OCI-LY7 (cell line): ENCODE data around the gene HCAR1. TPM values are rescaled to one million over a fixed set of nuclear protein-coding genes. Genes with fewer than 3 reads are reported as not detected.

Experiments
- BruUV-seq: library from RNA; stranded (reverse); fragments of 400-500 nt; replicated peaks from 2 replicates; lab custom pipeline; 2021; lab: Mats Ljungman, UMichigan
- CTCF ChIA-PET: fragments of 300-600 bp; sonication (Branson Sonifier 250); formaldehyde crosslinking; loops from one replicate; lab custom pipeline; 2022; ENCODE audit warnings: antibody characterized with exemption; ENCODE audit not compliant: unreplicated experiment; lab: Charles Lee
- POLR2A ChIA-PET: fragments of 300-600 bp; sonication (Branson Sonifier 250); formaldehyde crosslinking; loops from one replicate; lab custom pipeline; 2022; ENCODE audit warnings: antibody characterized with exemption; lab: Charles Lee
- DNase-seq: peaks from one replicate; pipeline ENCODE4 v3.0.0-alpha.2; 2015; ENCODE audit warnings: low spot score
- H2AFZ ChIP-seq: fragments of 200-600 bp; sonication (generic), shearing (Covaris generic); 2 replicates; pipeline ENCODE4 v1.6.1; 2014; ENCODE audit warnings: mild to moderate bottlenecking, antibody characterized with exemption, low read length, moderate library complexity
- H3K27ac ChIP-seq: fragments of 200-600 bp; sonication (generic); 2 replicates; pipeline ENCODE4 v1.5.1; 2014; ENCODE audit warnings: mixed run types, low read depth, mild to moderate bottlenecking, moderate library complexity, low read length, inconsistent platforms; ENCODE audit not compliant: poor library complexity, severe bottlenecking
- H3K36me3 ChIP-seq: fragments of 200-600 bp; sonication (generic); 2 replicates; pipeline ENCODE4 v1.6.1; 2014; ENCODE audit warnings: mild to moderate bottlenecking, antibody characterized with exemption, low read length, moderate library complexity, mixed read lengths; ENCODE audit not compliant: insufficient read depth
- H3K4me1 ChIP-seq: fragments of 200-600 bp; sonication (generic); 2 replicates; pipeline ENCODE4 v1.5.1; 2014; ENCODE audit warnings: mild to moderate bottlenecking, low read length; ENCODE audit not compliant: insufficient read depth, poor library complexity, severe bottlenecking
- H3K4me2 ChIP-seq: fragments of 200-600 bp; sonication (generic); 2 replicates; pipeline ENCODE4 v1.6.1; 2014; ENCODE audit warnings: mild to moderate bottlenecking, low read length
- H3K4me3 ChIP-seq: fragments of 200-600 bp; sonication (generic); 2 replicates; pipeline ENCODE4 v1.5.1; 2014; ENCODE audit warnings: mild to moderate bottlenecking, low read depth, low read length; ENCODE audit not compliant: poor library complexity, severe bottlenecking
- H3K79me2 ChIP-seq: fragments of 200-600 bp; sonication (generic); 2 replicates; pipeline ENCODE4 v1.6.1; 2016; ENCODE audit warnings: low read depth, mild to moderate bottlenecking, low read length, moderate library complexity, mixed read lengths; ENCODE audit not compliant: insufficient read depth
- H3K9me2 ChIP-seq: fragments of 200-600 bp; sonication (generic); 2 replicates; pipeline ENCODE4 v1.6.1; 2016; ENCODE audit warnings: mild to moderate bottlenecking, low read length, mixed read lengths; ENCODE audit not compliant: insufficient read depth
- H3K9me3 ChIP-seq: fragments of 200-600 bp; sonication (generic); 2 replicates; pipeline ENCODE4 v1.6.1; 2014; ENCODE audit warnings: mild to moderate bottlenecking, mixed run types, low read length, mixed read lengths
- H4K20me1 ChIP-seq: fragments of 200-600 bp; sonication (generic); 2 replicates; pipeline ENCODE4 v1.6.1; 2014; ENCODE audit warnings: mild to moderate bottlenecking, antibody characterized with exemption, low read length, moderate library complexity, mixed read lengths; ENCODE audit not compliant: insufficient read depth
- EZH2phosphoT487 ChIP-seq: fragments of 200-600 bp; sonication (generic); IDR thresholded peaks from 2 replicates; pipeline ENCODE4 v1.6.1; 2018; ENCODE audit warnings: low read depth, borderline replicate concordance, mild to moderate bottlenecking, mixed run types, antibody characterized with exemption, low read length, moderate library complexity, mixed read lengths
- intact Hi-C: fragments of 100-400 bp; cut with micrococcal nuclease; formaldehyde crosslinking; loops from one replicate; pipeline ENCODE4 v1.10.0; 2022; ENCODE audit not compliant: unreplicated experiment
- total RNA-seq, 2 experiments: library from RNA; depleted of rRNA in 1 of 2; stranded (reverse); fragments of >200 nt in 1 of 2; shearing (Covaris generic) in 1 of 2; gene quantifications; 2 replicates each; pipeline ENCODE4 v1.2.3, GENCODE V29; 2014 to 2022
- TF ChIP-seq, protein P1 (sequence below): fragments of 200-600 bp; sonication (generic); conservative IDR thresholded peaks from 2 replicates; pipeline ENCODE4 v1.5.1; 2014; ENCODE audit warnings: mild to moderate bottlenecking, antibody characterized with exemption, low read length, moderate library complexity, mixed read lengths

Gene HCAR1
- total RNA-seq, 2 experiments from 2014 or later = 0.06 TPM; not detected in 1

DNA sequence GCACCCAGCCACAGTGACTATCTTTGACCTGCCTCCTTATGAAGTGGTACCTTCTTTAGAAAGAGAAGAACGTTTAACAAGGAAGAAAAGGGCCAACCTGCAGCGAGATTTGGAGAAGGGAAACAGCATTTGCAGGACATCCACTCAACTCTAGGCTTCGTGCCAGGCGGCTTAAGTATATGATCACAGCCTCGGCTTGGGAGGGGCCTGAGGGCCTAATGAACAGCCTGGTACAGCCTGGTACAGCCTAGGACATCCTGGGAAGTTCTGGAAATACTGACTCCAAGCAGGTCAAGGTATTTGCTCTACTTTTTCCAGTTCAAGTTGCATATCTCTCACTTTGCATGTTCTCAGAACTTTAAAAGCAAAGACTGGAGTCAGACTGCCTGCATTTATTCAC lies 43.6 kb downstream of the HCAR1 start:
- Histone ChIP-seq H3K4me3 (no peak overlapping the region), H2AFZ (no peak overlapping the region), H3K79me2 (no peaks in the 10 kb centered on the region), H3K4me1 (no peaks in the 10 kb centered on the region), H4K20me1 (no peaks in the 10 kb centered on the region), H3K9me2 (no peaks in the 10 kb centered on the region), H3K36me3 (no peaks in the 10 kb centered on the region), H3K27ac (no peak overlapping the region), H3K9me3 (no peaks in the 10 kb centered on the region), H3K4me2 (no peak overlapping the region)
- CTCF ChIA-PET = no interaction called here
- TF ChIP-seq EZH2phosphoT487 = no peak
- TF ChIP-seq, protein P1, sequence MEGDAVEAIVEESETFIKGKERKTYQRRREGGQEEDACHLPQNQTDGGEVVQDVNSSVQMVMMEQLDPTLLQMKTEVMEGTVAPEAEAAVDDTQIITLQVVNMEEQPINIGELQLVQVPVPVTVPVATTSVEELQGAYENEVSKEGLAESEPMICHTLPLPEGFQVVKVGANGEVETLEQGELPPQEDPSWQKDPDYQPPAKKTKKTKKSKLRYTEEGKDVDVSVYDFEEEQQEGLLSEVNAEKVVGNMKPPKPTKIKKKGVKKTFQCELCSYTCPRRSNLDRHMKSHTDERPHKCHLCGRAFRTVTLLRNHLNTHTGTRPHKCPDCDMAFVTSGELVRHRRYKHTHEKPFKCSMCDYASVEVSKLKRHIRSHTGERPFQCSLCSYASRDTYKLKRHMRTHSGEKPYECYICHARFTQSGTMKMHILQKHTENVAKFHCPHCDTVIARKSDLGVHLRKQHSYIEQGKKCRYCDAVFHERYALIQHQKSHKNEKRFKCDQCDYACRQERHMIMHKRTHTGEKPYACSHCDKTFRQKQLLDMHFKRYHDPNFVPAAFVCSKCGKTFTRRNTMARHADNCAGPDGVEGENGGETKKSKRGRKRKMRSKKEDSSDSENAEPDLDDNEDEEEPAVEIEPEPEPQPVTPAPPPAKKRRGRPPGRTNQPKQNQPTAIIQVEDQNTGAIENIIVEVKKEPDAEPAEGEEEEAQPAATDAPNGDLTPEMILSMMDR = no peak
- intact Hi-C loops = no loop called here
- POLR2A ChIA-PET = no interaction called here
- DNase-seq = no peak
- no TSS peak for BruUV-seq

DNA sequence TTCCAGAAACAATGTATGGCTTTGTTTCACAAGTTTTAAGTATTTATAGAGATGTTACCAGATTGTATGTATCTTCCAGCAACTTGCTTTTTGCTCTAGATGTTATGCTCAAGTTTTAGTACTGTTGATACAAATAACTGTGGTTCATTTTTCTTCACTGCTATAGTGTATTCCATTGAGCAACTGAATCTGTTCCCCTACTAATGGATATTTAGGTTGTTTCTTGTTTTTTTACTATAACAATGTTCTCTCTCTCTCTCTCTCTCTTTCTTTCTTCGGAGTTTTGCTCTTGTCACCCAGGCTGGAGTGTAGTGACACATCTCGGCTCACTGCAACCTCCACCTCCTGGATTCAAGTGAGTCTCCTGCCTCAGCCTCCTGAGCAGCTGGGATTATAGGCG lies 44.1 kb downstream of the HCAR1 start:
- intact Hi-C loops = no loop called here
- Histone ChIP-seq H3K4me3 (no peak overlapping the region), H3K4me2 (no peak overlapping the region), H3K27ac (no peak overlapping the region), H3K4me1 (no peaks in the 10 kb centered on the region), H2AFZ (no peak overlapping the region), H3K36me3 (no peaks in the 10 kb centered on the region), H4K20me1 (no peaks in the 10 kb centered on the region), H3K79me2 (no peaks in the 10 kb centered on the region), H3K9me2 (no peaks in the 10 kb centered on the region), H3K9me3 (no peaks in the 10 kb centered on the region)
- BruUV-seq = no TSS peak
- POLR2A ChIA-PET = no interaction called here
- no peak for DNase-seq
- CTCF ChIA-PET = no interaction called here
- no peak for TF ChIP-seq EZH2phosphoT487

DNA sequence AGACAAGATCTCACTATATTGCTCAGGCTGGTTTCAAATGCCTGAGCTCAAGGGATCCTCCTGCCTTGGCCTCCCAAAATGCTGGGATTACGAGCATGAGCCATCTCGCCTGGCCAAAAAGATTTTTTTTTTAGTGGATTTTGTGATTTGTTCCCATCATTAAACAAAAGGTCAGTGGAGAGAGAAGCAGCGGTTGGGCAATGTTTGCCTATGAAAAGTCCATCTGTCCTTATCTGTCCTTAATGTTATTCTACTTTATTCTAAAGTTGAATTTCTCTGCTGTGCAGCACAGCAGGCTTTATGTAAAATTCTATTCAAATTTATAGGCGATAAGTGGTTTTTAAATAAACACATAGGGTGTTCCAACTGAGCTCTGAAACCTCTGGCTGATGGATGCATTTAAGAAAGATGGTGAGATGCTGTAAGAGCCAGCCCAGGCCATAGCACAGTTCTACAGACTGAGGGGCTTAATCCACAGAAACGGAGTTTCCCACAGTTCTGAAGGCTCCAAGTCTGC lies 46.3 kb downstream of the HCAR1 start:
- Histone ChIP-seq H3K4me2 (no peak overlapping the region), H3K4me1 (no peaks in the 10 kb centered on the region), H4K20me1 (no peaks in the 10 kb centered on the region), H3K4me3 (no peak overlapping the region), H3K9me2 (no peaks in the 10 kb centered on the region), H3K79me2 (no peaks in the 10 kb centered on the region), H3K36me3 (no peaks in the 10 kb centered on the region), H2AFZ (no peak overlapping the region), H3K9me3 (no peaks in the 10 kb centered on the region), H3K27ac (no peak overlapping the region)
- no peak for DNase-seq
- TF ChIP-seq, protein P1 = no peak
- no peak for TF ChIP-seq EZH2phosphoT487
- POLR2A ChIA-PET = interaction anchor here (0.5 kb wide), 1 partner anchor 1605 kb away, joined by 3 read pairs; no protein-coding TSS in a partner anchor
- intact Hi-C loops = no loop called here
- CTCF ChIA-PET = no interaction called here
- BruUV-seq = no TSS peak
